Measurements from ENCODE around the gene CREB5.

The CREB5 gene

GRCh38 chr7:28434510-28434909 is 22.2 kb downstream of the CREB5 start:
- DNase-seq (ENCODE audit: low read depth, low spot score): no peak

DNA sequence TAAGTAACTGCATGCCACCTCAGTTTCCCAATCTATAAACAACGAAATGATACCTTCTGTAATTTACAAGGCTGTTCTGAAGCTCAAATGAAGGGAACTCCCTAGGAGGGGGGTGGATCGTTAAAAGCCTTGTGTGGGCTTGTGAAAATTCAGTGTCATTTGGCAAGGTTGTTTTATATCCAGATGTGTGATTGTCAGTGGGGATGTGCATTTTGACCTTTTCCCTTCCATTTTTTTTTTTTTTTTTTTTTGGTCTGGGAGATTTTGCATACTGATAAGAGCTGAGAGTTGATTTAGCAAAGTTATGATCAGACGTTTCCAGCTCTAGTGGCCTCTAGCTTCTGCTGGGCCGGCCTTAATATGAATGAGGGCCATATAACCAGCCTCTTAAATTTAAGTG is 22.8 kb downstream of the CREB5 start:
- no peak for DNase-seq (ENCODE audit: low read depth, low spot score)

GRCh38 chr7:28435732-28436378 is 23.5 kb downstream of the CREB5 start:
- DNase-seq (ENCODE audit: low read depth, low spot score): no peak

DNA sequence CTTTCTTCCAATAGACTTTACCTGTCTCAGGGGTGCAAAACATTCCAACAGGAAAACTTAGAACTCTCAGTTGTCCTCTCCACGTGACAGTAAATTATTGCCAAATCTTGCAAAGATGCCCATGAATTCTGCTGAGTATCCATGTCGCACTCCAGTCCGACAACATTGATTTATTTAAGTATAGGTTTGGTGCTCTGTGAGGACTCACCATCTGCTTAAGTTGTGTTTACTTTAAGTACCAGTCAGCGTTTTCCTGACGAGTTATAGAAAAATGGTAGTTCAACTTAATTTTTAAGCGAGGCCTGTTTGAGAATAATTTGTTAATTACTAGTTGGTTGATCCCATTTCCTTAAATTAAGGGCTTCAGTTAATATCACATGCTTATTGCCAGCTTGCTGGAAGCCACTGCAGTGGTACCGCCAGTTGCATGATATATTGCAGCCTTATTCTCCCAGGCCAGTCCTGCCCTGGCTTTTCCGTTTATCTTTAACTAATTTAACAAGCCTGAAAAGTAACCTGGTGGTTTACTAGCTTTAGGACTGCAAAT is 27.8 kb downstream of the CREB5 start:
- DNase-seq (ENCODE audit: low read depth, low spot score): no peak

DNA sequence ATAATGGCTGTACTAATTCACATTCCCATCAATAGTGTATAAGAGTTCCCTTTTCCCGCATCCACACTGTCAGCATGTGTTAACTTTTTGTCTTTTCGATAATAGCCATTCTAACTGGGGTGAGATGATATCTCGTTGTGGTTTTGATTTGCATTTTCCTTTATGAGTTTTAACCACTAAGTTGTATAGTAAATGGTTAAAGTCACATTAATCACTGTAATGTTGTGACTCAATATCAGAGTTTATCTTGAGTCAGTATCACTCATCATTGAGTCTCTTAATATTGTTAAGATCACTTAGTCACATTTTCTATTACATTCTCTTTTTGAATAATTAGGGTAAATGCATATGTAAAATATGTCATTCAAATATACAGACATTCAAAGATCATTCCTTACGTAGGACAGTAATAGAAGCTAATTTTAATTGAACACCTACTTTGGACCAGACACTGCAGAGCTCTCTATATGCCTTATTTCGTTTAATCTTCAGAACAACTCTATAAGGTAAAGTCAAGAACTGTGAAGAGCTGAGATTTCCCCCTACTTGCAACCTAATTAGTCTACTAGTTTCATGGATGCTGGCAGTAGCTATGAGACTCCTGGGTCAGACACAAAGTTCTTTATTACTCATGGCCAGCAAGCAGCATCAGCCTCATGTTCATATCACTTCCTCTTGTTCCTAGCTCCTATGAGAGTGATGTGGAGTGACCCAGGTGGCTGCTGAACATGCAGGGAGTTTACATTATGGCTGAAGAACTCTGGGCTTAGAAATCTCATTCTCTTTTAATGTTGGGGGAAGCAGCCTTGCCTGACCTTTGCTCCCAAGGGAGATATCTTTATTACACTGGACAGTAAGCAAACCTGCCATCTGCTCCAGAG is 30.5 kb downstream of the CREB5 start:
- DNase-seq (ENCODE audit: low read depth, low spot score): no peak

DNA sequence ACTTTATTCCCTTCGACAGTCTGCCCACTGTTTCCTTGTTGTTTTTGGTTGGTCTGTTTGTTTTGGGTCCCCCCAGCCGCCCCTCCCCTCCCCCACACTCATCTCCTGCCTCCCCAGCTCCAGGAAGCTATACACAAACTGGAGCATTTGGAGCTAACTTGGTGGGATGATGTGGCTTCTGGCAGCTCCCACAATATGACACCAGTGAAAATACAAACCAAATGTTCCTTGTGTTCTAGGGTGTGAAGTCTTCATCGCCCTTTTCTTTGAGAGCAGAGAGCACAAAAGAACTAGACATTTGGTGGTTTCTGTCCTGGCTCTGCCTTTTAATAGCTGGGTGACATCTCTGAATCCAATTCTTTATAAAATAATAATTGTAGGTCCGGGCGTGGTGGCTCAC is 33.8 kb downstream of the CREB5 start:
- no peak for DNase-seq (ENCODE audit: low read depth, low spot score)

- DNase-seq (ENCODE audit: low read depth, low spot score): no peak
These were observed 34.8 kb downstream of the CREB5 start for GRCh38 chr7:28447071-28447470.

DNA sequence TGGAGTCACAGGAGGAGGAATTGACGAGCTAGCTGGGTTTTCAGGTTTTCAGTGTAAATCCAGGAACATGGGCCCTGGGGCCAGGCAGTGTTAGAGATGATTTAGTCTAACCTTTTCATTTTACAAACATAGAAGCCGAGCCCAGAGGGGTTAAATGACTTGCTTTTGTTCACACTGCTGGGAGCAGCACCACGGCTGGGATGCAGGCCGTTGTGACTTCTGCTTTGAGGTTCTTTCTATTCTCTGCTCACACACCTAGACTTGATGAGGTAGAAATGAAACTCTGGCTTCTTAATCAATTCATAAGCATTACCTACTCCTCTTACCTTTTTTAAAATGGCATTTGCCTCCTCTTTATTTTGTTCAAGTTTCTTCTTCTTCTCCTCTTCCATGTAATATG is 36.4 kb downstream of the CREB5 start:
- DNase-seq (ENCODE audit: low read depth, low spot score): no peak

DNA sequence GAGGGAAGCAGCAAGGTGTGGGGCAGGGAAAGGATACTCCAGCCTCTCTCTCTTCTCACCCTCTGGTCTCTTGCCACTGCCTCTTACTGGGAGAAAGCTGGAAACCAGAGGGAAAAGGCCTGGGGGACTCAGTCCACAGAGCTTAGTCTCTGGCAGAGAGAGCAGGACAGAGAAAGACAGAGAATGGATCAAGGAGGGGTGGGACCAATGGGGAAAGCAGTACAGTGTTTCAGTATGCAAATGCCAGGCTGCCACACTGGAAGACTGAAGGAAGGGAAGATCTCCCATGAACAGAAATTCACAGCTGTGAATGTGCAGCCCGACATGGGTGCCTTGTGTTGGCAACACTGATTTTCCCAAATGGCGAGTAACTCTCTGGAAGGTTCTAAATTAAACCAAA is 40.4 kb downstream of the CREB5 start:
- DNase-seq (ENCODE audit: low read depth, low spot score): no peak

DNA sequence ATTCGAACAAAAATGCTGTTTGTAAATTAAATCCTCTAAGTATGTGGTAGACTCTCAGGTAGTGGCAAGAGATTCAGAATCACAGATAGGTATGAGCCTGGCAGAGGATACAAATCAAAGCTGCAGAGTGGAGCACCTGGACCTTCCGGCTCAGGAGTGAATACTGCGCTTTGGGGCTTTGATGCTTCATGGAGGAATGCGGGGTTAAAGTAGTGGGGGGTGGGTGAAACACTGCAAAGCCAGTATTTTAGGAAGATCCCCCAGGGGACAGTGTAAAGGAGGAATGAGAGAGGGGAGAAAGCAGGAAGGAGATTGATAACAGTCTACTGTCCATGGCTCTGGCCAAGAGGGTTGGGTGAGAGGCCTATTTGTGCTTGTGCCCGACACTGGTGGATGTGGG is 43.2 kb downstream of the CREB5 start:
- no peak for DNase-seq (ENCODE audit: low read depth, low spot score)

DNA sequence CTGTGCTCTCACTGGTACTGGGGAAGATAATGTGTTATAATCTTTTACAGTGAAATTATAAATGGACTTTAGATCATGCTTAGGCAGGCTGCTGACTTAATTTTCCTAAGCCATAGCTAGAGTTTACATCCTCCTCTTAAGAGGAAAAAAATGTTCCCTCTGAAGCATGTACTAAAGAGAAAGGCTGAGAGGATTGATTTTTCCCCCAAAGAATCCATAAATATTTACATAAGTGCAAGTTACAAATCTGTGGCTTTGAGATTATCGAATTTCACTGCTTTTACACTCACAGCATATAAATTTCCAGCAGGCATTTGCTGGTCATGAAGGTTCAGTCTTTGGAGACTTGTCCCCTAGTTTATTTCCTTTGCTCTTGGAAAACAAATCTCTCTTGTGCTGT is 43.7 kb downstream of the CREB5 start:
- DNase-seq (ENCODE audit: low read depth, low spot score): no peak

- DNase-seq (ENCODE audit: low read depth, low spot score): no peak
These were observed 46.4 kb downstream of the CREB5 start for GRCh38 chr7:28458732-28459131.

- DNase-seq (ENCODE audit: low read depth, low spot score): no peak
These were observed 47.0 kb downstream of the CREB5 start for GRCh38 chr7:28459306-28459705.

GRCh38 chr7:28465697-28466096 is 53.4 kb downstream of the CREB5 start:
- DNase-seq (ENCODE audit: low read depth, low spot score): no peak

DNA sequence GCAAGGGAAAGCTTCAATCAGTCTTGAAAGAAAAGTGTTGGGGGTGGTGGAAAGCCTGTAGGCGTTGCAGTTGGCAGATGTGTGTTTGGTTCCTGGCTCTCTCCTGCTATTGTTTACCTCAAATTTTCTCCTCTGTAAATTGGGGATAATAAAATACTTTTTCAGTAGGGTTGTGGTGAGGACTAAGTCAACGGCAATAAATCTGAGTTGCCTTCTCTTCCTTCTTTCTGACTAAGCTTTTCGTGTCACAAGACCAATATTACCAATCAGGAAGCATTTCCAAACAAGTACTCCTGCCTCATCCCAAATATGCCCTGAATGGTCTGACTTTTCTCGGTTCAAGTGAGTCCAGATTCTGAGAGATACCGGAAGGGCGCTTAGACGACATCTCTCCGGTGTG is 54.0 kb downstream of the CREB5 start:
- DNase-seq (ENCODE audit: low read depth, low spot score): no peak

DNA sequence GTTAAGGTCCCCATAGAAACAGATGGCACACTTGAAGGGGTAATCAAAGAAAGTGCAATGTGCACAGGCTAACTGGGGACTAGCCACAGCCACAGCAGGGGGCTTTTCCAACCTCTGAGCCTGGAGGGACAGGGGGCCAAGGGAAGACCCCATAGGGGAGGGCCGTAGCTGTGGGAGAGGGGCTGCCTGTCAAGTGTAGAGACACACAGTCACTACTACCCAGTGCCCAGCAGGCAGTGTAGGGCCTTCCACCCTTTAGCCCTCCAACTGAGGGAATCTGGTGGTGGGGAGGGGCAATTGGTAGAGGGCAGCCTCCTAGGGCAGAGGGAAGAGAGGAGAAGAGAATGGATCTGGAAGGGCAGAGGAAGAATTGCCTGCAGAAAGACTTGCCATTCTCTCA is 54.6 kb downstream of the CREB5 start:
- no peak for DNase-seq (ENCODE audit: low read depth, low spot score)

GRCh38 chr7:28469562-28469961 is 57.2 kb downstream of the CREB5 start:
- no peak for DNase-seq (ENCODE audit: low read depth, low spot score)

- DNase-seq (ENCODE audit: low read depth, low spot score): no peak
These were observed 58.0 kb downstream of the CREB5 start for GRCh38 chr7:28470344-28470743.

GRCh38 chr7:28472332-28472731 is 60.0 kb downstream of the CREB5 start:
- DNase-seq (ENCODE audit: low read depth, low spot score): no peak

DNA sequence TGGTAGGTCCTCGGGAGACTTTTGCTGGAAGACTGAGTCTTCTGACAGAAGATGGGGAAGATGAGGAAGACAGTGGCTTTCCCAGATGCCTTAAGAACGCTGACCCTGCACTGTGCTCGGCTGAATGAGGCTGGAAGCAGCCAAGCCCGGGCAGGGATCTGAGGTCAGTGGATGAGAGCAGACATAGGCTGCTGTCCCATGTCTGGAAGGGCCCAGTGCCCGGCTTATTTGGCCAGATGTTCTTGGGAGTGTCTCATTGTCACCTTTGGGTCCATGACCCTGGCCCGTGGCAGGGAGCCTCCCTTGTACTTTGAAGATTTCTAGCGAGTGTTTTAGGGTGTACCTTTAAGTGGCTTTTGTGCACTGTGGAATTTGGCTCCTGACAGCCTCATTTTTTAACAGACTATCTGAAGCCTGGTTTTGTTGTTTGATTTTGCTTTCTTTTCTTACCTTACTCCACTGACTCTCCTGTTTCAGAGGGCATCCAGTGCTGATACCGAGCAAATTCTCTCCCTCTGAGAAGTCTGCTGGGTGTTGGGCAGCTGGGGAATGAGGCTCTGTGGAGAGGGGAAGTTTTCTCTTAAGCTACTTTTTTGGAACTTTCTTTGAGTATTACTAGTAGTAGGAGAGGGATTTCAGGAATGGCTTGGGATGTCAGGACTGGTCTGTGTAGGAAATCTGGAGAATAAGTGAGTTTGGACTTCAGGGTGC is 61.4 kb downstream of the CREB5 start:
- no peak for DNase-seq (ENCODE audit: low read depth, low spot score)

DNA sequence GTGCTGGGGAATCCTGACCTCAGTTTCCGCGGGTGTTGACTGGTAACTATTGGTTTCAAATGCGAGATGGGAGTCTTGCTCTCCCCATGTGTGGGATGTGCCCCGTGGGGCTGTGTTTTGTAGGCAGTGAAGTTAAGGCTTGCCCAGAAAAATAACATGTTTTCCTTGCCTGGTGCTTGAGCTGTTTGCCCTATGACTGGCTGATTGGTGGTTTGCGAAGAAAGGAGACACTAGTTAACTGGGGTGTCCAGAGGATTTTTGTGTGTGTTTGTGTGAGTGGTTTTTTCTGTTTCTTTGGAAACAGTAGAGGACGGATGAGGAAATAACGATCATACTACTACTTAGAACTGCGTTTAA is 61.9 kb downstream of the CREB5 start:
- DNase-seq (ENCODE audit: low read depth, low spot score): no peak

- DNase-seq (ENCODE audit: low read depth, low spot score): no peak
These were observed 62.3 kb downstream of the CREB5 start for GRCh38 chr7:28474640-28475039.
